GM12864 (cell line): ENCODE measurements around the gene CRYBG1.

Source experiments
- DNase-seq: peaks from one replicate; pipeline ENCODE4 v3.0.0-alpha.2; 2011; ENCODE audit warnings: low read depth
- H3K4me3 ChIP-seq: 2 replicates; pipeline ENCODE4 v1.5.1; 2011; ENCODE audit warnings: mild to moderate bottlenecking, low read depth, low read length, control low read depth
- CTCF ChIP-seq: IDR thresholded peaks from 2 replicates; pipeline ENCODE4 v1.5.1; 2011; ENCODE audit warnings: low read depth, mild to moderate bottlenecking, moderate library complexity, low read length, control low read depth, inconsistent platforms; ENCODE audit errors: missing control alignments

The CRYBG1 gene

GRCh38 chr6:106446983-106447382 is 86.5 kb downstream of the CRYBG1 start:
- no peak for TF ChIP-seq CTCF
- DNase-seq = no peak
- H3K4me3 ChIP-seq = no peak overlapping the region

- DNase-seq = peak; percentile 37
- no peak overlapping the region for H3K4me3 ChIP-seq
- TF ChIP-seq CTCF = no peak
Measured at GRCh38 chr6:106448000-106448426, 87.5 kb downstream of the CRYBG1 start.

GRCh38 chr6:106450653-106451052 is 90.1 kb downstream of the CRYBG1 start:
- DNase-seq = no peak
- no peak overlapping the region for H3K4me3 ChIP-seq
- TF ChIP-seq CTCF = no peak

GRCh38 chr6:106451439-106451838 is 90.9 kb downstream of the CRYBG1 start:
- no peak for DNase-seq
- no peak for TF ChIP-seq CTCF
- H3K4me3 ChIP-seq = no peak overlapping the region

- no peak for TF ChIP-seq CTCF
- no peak for DNase-seq
Measured at GRCh38 chr6:106452628-106453027, 92.1 kb downstream of the CRYBG1 start.

GRCh38 chr6:106453756-106454367 is 93.3 kb downstream of the CRYBG1 start:
- no peak for DNase-seq
- H3K4me3 ChIP-seq = no peak overlapping the region
- no peak for TF ChIP-seq CTCF

More at GRCh38 chr6:106452628-106453027, 92.1 kb downstream of the CRYBG1 start:
- no peak overlapping the region for H3K4me3 ChIP-seq

- TF ChIP-seq CTCF = no peak
- no peak overlapping the region for H3K4me3 ChIP-seq
- no peak for DNase-seq
Measured at GRCh38 chr6:106456756-106457155, 96.2 kb downstream of the CRYBG1 start.
